ENCODE results near the gene LUC7L.
"Not testable (repeated sequence)": the region's sequence is repeated elsewhere in the genome, so short reads cannot be mapped to it uniquely, and the experiment has no call there.

The LUC7L gene

DNA sequence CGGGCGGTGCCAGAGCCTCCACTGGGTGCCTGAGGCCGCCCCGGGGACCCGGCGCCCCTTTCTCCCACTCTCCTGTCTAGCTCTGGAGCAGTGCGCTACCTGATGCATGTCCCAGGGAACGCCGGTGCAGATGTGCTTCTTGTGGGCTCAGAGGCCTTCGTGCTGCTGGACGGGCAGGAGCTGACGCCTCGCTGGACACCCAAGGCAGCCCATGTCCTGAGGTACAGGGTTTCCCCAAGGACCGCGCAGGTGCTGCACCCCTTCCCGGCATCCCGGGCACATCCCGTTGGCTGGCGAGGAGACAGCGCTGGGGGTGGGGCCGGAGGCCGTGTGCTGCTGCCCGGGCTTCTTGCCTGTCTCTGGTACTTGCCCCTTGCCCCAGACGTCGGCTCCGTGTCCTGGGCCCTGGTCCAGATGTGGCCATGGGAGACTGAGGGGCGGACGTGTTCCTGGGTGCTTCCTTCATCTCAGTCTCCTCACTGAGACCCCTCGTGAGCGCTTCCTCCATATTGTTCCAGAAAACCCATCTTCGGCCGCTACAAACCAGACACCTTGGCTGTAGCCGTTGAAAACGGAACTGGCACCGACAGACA, 34.0 kb upstream of the LUC7L start:
- DNase-seq = no peak

DNA sequence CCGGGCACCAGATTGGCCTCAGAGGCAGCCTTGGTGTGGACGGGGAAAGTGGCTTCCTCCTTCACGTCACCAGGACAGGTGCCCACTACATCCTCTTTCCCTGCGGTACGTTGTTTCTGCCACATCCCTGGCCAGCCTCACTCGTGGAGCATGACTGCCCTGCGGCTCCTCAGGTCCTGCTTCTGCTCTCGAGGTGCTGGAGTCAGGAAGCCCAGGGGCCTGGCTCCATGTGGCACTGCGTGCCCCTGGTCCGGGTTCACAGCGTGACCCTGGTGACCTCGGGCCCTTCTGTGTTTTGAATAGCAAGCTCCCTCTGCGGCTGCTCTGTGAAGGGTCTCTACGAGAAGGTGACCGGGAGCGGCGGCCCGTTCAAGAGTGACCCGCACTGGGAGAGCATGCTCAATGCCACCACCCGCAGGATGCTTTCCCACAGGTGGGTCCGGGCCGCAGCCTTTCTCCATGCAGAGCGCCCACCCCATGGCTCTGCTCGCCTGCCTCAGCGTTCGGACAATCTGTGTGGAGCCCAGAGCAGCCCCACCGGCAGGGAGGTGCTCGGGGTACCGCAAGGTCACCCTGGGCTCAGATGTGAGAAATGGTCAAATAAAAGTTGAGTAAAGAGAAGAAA, 33.0 kb upstream of the LUC7L start:
- DNase-seq = no peak

DNA sequence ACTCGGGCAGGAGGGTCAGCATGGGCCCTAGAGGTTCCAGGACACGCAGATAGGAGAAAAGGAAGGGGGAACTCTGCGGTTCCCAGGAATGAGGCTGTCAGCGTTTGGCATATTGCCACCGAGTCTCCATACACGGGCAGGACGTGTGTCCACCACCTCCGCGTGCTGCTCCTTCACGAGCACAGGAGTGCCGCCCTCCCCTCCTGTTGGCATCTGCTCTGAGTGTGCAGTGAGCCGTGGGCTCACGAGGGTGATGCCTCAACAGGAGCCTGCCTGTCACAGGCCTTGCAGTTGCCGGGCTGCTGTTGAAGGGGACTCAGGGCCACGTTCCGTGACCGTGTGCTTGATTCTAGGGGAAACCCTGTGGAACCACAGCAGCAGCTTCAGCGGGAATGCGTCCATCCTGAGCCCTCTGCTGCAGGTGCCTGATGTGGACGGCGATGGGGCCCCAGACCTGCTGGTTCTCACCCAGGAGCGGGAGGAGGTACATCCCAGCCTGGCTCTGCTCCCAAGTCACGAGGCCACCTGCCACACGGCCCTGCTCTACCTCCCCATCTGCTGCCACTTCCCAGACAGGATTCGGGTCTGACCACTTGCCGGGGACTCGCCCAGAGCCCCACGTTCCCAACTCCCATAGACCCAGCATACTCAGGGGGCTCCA, 31.9 kb upstream of the LUC7L start:
- no peak for DNase-seq

DNA sequence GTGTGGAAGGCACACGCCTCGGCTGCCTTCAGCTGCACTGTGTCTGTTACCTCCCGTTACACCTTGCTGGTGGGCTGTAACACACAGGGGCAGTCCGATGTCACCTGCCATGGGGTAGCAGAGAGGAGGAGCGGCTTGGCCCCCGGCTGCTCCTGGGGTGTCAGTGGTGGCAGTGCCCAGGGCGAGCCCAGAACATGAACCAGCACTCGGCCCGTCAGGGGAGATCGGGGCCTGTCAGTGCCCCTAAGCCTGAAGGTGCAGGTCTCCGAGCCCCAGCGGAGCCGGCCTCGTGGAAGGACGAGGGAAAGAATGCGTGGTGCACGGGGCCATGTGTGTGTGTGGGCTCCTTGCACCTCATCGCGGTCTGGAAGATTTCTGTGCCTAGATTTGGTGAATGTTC, 31.1 kb upstream of the LUC7L start:
- no peak for DNase-seq

DNA sequence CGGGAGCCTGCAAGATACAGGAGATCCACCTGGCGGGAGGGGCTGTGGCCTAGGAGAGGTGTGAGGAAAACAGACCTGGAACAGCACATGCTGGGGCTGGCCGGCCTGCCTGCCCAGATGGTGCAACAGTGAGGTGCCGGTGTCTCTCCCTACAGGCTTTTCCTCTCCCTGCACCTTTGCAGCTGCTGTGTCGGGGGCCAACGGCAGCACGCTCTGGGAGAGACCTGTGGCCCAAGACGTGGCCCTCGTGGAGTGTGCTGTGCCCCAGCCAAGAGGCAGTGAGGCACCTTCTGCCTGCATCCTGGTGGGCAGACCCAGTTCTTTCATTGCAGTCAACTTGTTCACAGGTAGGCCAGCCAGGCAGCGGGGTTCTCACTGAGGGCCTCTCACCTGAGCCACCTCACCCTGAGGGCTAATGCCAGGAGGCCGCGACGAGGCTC, 30.6 kb upstream of the LUC7L start:
- no peak for DNase-seq

DNA sequence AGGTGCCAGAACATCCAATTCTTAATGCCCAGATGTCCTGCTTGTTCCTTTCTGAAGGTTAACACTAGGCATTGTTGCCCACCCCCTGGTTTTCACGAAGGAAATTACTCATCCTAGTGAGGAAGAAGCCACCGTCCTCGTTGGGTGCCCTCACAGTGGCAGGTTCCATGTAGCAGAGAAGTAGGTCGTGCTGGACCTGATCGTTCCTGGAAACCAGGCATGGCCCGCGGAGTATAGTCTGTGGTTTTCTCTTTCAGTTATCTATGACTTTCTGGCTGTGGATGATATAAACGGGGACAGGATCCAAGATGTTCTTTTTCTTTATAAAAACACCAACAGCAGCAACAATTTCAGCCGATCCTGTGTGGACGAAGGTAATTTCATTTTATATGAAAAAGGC, 30.0 kb upstream of the LUC7L start:
- no peak for DNase-seq

DNA sequence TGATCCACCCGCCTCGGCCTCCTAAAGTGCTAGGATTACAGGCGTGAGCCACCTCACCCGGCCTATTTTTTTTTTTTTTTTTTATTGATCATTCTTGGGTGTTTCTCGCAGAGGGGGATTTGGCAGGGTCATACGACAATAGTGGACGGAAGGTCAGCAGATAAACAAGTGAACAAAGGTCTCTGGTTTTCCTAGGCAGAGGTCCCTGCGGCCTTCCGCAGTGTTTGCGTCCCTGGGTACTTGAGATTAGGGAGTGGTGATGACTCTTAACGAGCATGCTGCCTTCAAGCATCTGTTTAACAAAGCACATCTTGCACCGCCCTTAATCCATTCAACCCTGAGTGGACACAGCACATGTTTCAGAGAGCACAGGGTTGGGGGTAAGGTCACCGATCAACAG, 28.8 kb upstream of the LUC7L start:
- not testable (repeated sequence) for DNase-seq

DNA sequence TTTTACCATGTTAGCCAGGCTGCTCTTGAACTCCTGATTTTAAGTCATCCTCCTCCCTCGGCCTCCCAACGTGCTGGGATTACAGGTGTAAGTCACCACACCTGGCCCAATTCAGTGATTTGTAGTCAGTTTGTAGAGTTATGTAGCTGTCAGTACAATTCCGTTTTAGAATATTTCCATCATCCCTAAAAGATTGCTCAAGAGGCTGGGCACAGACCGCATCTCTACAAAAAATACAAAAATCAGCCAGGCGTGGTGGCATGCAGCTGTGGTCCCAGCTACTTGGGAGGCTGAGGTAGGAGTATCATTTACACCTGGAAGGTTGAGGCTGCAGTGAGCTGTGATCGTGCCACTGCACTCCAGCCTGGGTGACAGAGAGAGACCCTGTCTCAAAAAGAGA, 25.9 kb upstream of the LUC7L start:
- DNase-seq = no peak

DNA sequence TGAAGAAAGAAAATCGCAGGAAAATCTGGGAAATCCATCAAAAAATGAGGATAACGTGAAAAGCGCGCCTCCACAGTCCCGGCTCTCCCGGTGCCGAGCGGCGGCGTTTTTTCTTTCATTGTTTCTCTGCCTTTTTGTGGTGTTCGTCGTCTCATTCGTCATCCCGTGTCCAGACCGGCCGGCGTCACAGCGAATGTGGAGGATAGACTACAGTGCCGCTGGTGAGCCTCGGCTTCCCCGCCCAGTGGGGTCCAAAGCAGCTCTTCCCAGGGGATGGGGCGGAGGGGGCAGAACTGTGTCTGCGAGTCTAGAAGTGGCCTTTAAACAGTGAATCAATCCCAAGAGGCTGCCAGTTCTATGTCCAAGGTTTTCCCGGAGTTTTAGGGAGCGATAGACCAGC, 25.2 kb upstream of the LUC7L start:
- no peak for DNase-seq

DNA sequence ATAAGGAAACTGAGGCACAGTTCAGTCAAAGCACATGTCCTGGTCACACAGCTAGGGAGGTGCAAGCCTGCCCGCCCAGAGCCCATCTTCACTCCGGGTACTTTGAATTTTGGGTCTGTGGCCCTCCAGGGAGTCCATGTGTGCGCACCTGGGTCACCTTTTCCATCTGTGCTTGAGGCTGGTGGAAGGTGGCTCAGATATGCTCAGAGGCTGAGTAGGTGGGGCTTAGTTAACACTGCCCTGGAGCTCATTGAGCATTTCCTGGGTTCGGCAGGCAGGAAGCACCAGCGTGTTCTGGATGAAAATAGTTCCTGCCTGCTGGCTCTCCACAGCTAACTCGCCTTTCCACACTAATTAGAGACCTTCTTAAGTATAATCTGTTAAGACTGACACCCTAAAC, 24.6 kb upstream of the LUC7L start:
- DNase-seq = no peak

DNA sequence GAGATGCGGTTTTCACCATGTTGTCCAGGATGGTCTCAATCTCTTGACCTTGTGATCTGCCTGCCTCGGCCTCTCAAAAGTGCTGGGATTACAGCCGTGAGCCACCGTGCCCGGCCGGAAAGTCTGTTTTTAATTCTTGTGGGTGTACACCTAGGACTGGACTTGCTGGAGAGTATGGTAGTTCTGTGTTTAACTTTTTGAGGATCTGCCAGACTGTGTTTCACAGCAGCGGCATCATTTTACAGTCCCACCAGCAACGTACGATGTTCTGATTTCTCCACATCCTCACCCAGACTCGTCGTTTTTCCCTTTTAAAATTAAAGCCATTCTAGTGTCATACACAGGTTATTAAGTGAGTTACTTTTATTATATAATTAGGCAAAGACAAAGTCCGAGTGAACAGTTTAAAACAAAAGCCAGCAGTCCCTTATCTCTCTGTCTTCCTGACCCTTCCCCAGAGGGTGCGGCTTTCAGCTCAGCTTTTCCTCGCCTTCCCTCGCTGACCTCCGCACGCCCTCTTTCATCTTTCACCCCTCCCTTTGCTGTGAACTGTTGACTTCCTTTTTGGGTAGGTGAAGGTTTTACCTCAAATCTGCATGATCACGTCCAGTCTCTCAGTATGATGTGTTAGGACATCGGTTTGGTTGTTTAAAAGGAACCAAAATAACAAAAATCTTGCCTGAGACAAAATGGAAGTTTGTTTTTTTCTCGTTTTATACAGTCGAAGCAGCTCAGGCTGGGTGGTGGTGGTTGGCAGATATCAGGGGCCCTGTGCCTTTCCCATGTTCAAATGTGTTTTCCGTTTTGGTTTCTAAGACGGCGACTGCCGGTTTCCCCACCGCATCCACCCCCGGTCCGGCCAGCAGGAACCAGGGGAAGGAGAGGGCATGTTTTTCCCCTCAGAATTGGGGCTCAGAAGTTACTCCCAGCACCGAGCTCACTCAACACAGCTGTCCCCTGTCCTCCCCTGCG, 23.4 kb upstream of the LUC7L start:
- no peak for DNase-seq

DNA sequence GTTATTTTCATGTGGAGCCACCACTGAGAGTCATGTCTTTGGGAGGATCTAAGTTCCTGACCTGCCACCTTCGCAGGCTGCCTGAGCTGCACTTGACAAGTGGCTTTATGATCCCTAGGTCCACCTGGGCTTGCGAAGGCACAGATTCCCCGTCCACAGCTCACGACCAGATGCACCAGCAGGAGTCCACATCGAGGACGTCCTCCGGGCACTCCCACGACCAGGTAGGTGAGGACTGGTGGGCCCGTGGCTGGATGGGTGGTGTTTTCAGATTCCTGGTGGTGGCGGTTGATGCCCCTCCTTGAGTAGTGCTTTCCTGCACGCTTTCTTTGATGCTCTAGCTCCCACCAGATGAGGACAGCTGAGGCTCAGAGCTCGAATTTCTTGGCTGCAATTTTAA, 20.2 kb upstream of the LUC7L start:
- DNase-seq = no peak

DNA sequence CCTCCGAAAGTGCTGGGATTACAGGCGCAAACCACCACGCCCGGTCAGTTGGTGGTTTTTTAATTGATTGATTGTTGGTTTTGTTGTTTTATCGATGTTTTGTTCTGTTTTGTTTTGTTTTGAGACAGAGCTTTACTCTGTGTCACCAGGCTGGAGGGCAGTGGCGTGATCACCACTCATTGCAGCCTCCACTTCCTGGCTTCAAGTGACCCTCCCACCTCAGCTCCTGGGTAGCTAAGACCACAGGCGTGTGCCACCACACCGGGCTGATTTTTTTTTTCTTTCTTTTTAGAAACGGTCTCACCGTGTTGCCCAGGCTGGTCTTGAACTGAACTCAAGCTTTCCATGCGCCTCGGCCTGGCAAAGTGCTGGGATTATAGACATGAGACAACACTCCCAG, 17.8 kb upstream of the LUC7L start:
- DNase-seq = no peak

DNA sequence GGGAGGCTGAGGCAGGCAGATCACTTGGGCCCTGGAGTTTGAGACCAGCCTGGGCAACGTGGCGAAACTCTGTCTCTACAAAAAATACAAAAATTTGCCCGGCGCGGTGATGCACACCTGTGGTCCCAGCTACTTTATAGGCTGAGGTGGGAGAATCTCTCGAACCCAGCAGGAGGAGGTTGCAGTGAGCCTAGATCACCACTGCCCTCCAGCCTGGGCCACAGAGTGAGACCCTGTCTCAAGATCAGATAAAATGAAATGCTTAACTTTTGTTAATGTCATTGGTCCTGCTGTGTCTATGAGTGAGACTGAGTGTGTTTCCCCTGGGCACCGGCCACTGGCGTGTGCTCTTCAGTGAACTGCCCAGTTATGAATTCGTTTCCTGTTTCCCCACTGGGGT, 15.9 kb upstream of the LUC7L start:
- DNase-seq = no peak

DNA sequence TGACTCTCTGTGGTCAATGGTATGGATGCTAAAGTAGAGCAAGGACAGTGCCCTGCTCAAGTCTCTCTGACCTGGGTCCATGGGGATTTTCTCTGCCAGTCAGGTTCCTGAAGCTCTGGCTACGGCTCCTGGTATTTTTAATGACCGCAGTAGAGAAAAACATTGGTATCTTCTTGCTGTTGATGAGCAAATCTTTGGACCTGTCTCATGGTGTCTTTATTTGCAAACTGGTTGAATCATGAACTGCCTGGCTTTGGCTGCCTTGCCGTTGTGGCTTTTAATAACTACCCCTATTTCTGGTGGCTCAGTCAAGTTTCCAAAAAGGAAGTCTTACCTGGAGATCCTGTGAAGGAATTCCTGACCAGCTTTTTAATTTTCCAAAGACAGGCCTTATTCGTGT, 14.1 kb upstream of the LUC7L start:
- no peak for DNase-seq

DNA sequence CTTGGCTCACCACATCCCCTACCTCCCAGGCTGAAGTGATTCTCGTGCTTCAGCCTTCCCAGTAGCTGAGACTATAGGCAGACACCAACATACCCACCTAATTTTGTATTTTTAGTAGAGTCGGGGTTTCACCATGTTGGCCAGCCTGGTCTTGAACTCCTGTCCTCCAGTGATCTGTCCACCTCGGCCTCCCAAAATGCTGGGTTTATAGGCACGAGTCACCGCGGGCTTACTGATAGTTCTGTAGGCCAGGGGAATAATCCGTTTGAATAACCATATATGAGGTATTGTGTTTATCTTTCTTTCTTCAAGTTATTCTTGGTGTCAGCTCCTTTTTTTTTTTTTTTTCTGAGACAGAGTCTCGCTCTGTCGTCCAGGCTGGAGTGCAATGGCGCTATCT, 13.0 kb upstream of the LUC7L start:
- no peak for DNase-seq

DNA sequence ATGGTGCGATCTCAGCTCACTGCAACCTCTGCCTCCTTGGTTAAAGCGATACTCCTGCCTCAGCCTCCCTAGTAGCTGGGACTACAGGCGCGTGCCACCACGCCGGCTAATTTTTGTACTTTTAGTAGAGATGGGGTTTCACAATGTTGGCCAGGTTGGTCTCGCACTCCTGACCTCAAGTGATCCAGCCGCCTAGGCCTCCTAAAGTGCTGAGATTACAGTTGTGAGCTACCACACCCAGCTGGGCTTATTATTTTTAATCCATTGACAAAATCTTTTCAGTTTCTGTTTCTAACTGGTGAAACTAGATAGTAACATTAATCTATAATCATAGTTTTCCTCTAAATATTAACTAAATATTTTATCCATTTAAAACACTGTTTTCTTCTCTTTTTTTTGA, 11.3 kb upstream of the LUC7L start:
- no peak for DNase-seq

DNA sequence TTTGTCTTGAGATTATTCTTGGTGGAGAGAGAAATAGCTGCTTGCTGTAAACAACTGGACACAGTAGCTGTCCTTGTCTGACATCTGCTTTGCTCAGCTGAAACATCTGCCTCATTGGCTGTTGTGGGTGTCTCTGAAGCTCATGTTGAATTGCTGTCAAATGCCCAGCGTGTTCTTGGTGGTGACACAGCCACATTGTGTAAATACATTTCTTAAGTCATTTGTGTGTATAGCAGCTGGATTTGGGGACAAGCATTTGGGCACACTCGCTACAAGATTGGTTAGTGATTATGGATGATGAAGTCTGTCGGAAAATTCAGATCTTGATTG, 10.7 kb upstream of the LUC7L start:
- peak; percentile 21 to 33 for DNase-seq

DNA sequence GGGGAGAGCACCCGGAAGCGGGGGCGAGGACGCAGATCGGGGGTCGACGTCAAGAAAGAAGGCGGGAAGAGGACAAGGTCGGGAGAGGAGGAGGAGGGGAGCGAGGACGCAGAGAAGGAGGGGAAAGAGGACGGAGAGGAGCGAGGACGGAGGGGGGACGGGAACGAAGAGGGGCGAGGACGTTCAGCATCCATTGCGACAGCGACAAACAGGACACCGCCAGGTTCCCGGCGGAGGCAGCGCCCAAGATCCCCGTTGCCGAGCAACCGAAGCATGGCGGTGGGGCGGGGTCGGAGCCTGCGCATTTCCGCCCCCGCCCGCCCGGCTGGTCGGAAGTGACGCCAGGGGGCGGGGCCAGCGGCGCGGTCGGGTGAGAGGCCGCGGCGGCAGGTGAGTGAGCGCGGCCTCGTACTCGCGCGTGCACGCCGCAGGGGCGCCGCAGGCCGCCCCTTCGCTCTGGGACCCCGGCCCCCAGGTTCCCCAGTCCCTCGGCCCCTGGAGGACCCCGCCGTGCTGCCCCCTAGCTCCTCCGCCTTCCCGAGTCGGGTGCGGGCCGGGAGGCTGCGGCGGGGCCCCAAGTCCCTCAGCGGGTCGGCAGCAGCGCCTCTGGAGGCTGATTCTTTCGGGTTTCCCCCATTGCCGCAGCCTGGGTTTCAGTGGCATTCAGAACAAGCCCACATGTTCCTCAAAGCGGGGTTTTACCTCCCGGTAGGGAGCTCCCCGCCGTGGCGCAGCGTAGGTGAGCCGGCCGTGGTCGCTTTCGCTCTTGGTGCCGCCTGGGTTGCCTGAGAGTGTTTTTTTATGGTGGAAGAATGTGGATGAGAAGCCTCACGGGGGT, 5.4 kb upstream of the LUC7L start, which contains the start of gene FAM234A:
TSS of gene FAM234A (plus strand) at position 354 of the 838 bp plus-strand sequence. CDS start 19,593 bp downstream, outside the sequence.
- peak; percentile 81 to 90 for DNase-seq

DNA sequence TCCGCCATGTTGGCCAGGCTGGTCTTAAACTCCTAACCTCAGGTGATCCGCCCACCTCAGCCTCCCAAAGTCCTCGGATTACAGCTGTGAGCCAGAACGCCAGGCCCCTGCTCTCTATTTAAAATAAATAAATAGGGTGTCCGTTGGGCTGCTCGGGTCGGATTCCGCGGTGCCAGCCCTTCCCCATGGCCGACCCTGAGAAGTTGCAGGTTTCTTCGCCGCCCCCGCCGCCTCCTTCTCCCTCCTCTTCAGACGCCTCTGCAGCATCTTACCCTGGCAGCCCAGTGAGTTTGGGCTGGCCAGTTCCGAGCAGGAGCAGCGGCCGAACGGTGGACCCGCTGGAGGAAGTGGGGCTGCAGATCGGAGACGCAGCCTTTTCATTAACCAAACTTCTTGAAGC, 1.7 kb upstream of the LUC7L start:
- no peak for DNase-seq

DNA sequence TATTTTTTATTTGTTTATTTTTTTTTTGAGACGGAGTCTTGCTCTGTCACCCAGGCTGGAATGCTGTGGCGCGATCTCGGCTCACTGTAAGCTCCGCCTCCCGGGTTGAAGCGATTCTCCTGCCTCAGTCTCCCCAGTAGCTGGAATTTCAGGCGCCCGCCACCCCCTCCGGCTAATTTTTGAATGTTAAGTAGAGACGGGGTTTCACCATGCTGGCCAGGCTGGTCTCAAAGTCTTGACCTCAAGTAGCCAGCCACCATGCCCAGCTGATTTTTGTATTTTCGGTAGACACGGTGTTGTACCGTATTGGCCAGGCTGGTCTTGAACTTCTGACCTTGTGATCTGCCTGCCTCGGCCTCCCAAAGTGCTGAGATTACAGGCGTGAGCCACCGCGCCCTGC, 1.1 kb upstream of the LUC7L start:
- DNase-seq = not testable (repeated sequence)

DNA sequence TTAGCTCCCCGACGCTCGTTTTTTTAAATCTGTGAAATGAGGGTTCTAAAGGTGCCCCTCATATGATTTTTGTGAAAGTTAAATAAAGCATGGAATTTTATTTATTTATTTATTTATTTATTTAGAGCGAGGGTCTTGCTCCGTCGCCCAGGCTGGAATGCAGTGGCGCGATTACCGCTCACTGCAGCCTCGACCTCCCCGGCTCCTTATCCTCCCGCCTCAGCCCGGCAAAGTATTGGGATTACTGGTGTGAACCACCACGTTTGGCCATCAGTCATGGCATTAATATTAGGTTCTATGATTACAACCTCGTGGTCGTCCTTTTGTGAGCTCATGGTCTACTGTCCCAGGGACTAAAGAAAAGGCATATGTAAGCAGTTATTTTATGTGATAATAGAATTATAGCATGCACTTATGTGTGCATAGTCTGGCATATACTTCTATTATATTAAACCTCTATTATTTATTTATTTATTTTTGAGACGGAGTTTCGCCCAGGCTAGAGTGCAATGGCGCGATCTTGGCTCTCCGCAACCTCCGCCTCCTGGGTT, 557 bp upstream of the LUC7L start:
- no peak for DNase-seq

Measured in hippocampal formation (tissue), 2 donors.